Large intestine (tissue), 3 donors: ENCODE measurements around the gene CIBAR2. TPM values are rescaled to one million over a fixed set of nuclear protein-coding genes. Genes with fewer than 3 reads are reported as not detected.

Experiments used
- DNase-seq, 2 donors: peaks; one replicate each; pipeline versions ENCODE4 v3.0.0 to v3.0.0-alpha.2; 2013
- H3K27ac ChIP-seq: one replicate; pipeline ENCODE4 v1.5.1; 2013; ENCODE audit warnings: low read length
- H3K27me3 ChIP-seq: 2 replicates; pipeline ENCODE4 v1.6.1; 2013; ENCODE audit warnings: low read length; ENCODE audit not compliant: control insufficient read depth, insufficient read depth
- H3K36me3 ChIP-seq: 2 replicates; pipeline ENCODE4 v1.6.1; 2013; ENCODE audit warnings: low read length; ENCODE audit not compliant: control insufficient read depth, insufficient read depth
- H3K4me1 ChIP-seq: one replicate; pipeline ENCODE4 v1.6.1; 2013; ENCODE audit warnings: low read length; ENCODE audit not compliant: control insufficient read depth, insufficient read depth
- H3K4me3 ChIP-seq: one replicate; pipeline ENCODE4 v1.5.1; 2013; ENCODE audit warnings: low read length
- H3K9me3 ChIP-seq: one replicate; pipeline ENCODE4 v1.6.1; 2013; ENCODE audit warnings: mild to moderate bottlenecking, low read depth, low read length, moderate library complexity; ENCODE audit not compliant: control insufficient read depth
- WGBS: methylation state at CpG from one replicate; pipeline ENCODE4 v1.1.5; 2013; ENCODE audit warnings: low lambda C conversion rate; ENCODE audit not compliant: insufficient coverage; 5-methylcytosine and 5-hydroxymethylcytosine counted together
- polyA plus RNA-seq: library from polyadenylated mRNA; unstranded; fragments of 120-200 nt; gene quantifications from one replicate; pipeline ENCODE4 v1.2.1, GENCODE V29; 2013

The CIBAR2 gene
- polyA plus RNA-seq, 1 donor, result 0.30 TPM

DNA sequence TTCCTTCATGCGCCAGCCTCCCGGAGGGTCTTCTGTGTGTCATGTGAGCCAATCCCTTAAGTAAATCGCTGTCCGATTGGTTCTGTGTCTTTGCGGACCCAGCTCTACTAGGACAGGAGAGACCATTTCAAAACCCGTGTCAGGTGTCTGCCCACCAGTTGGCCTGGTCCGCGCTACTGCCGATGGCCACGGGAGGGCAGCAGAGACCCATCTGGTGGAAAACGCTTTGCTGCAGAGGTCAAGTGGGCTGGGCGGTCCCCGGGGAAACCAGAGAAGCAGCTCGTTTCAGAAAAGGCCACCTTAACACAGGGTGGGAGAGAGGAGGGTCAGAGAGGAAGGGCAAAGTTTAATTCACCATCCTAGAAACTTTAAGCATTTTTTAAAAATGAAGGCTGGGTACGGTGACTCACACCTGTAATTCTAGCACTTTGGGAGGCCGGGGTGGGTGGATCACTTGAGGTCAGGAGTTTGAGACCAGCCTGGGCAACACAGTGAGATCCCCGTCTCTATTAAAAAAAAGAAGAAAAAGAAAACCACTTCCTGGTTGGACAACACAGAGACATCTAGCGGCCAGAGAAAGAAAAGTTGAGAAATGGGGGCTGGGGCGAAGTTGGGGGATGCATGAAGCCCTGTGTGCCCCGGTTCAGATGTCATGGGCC lies 2.8 kb upstream of the CIBAR2 start:
- Histone ChIP-seq H3K4me3 (no peak overlapping the region), H3K36me3 (no peaks in the 10 kb centered on the region), H3K27ac (peak overlapping the region; percentile 8), H3K4me1 (no peaks in the 10 kb centered on the region), H3K27me3 (no peaks in the 10 kb centered on the region), H3K9me3 (no peaks in the 10 kb centered on the region)
- 18% methylated on average over 2 of the region's 20 CpGs for WGBS
- DNase-seq, result peak; percentile 81 to 85

- Histone ChIP-seq H3K4me1 (no peaks in the 10 kb centered on the region), H3K27me3 (no peaks in the 10 kb centered on the region), H3K9me3 (no peaks in the 10 kb centered on the region), H3K4me3 (no peak overlapping the region), H3K36me3 (no peaks in the 10 kb centered on the region), H3K27ac (no peak overlapping the region)
- no peak for DNase-seq
- WGBS, result no CpG with 5 or more reads among the region's 14 CpGs
Observed at GRCh38 chr16:85113913-85114312, 1.6 kb upstream of the CIBAR2 start.

DNA sequence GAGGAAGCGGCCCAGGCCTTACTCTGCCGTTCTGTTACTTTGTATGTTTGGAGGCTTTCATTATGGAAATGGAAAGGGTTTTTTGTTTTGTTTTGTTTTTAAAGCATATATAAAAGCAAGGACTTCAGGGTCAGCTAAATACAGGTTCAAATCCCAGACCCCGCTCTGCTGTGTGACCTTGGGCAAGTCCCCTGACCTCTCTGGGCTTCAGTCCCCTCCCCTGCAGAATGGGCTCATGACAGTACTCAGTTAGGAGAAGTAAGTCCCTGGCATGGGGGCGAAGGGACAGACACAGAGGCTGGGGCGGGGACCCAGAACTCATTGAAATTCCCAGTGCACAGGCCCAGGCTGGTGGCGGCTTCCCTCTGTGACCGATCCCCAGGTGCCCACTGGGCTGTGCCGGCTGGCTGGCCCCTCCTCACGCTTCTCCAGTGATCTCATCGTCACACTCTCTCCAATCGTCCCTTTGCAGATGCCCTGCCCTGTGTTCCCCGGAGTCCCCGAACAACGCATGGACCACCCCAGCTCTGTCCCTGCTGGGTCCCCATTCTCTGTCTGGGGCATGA lies 979 bp upstream of the CIBAR2 start:
- H3K4me3 ChIP-seq, result no peak overlapping the region
- no peak overlapping the region for H3K27ac ChIP-seq
- no peaks in the 10 kb centered on the region for H3K9me3 ChIP-seq
- H3K27me3 ChIP-seq, result no peaks in the 10 kb centered on the region
- H3K4me1 ChIP-seq, result no peaks in the 10 kb centered on the region
- WGBS, result 100% methylated on average over 1 of the region's 14 CpGs
- no peak for DNase-seq
- no peaks in the 10 kb centered on the region for H3K36me3 ChIP-seq

DNA sequence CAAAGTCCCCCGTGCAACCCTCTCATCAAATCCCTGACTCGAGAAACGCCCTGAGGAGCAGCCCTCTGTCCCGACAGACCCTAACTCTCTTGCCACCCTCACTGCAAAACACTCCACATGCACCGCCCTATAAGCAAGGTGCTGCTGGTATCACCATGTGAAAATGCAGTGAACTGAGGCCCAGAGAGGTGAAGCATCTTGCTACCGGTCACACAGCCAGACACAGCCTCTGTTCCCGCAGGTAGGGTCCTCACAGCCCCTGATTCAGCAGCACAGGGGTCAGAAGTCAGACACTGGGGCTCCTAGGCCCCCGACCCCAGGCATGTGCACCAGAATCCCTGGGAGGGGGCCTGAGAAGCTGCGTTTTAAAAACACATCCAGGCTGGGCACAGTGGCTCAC lies 1.1 kb downstream of the CIBAR2 start:
- H3K9me3 ChIP-seq, result peaks cover 2% of the 10 kb centered on the region
- no peaks in the 10 kb centered on the region for H3K27me3 ChIP-seq
- H3K27ac ChIP-seq, result no peak overlapping the region
- no peak overlapping the region for H3K4me3 ChIP-seq
- no peaks in the 10 kb centered on the region for H3K36me3 ChIP-seq
- H3K4me1 ChIP-seq, result no peaks in the 10 kb centered on the region
- no CpG with 5 or more reads among the region's 9 CpGs for WGBS
- no peak for DNase-seq

- peaks cover 2% of the 10 kb centered on the region for H3K9me3 ChIP-seq
- no peak overlapping the region for H3K27ac ChIP-seq
- no peaks in the 10 kb centered on the region for H3K27me3 ChIP-seq
- H3K36me3 ChIP-seq, result no peaks in the 10 kb centered on the region
- no peak for DNase-seq
- no peaks in the 10 kb centered on the region for H3K4me1 ChIP-seq
- H3K4me3 ChIP-seq, result no peak overlapping the region
- no CpG with 5 or more reads among the region's 19 CpGs for WGBS
Observed at GRCh38 chr16:85110105-85110504, 2.2 kb downstream of the CIBAR2 start.

GRCh38 chr16:85107532-85107931 lies 4.7 kb downstream of the CIBAR2 start:
- Histone ChIP-seq H3K27me3 (no peaks in the 10 kb centered on the region), H3K9me3 (peaks cover 2% of the 10 kb centered on the region), H3K36me3 (no peaks in the 10 kb centered on the region), H3K27ac (no peak overlapping the region), H3K4me3 (no peak overlapping the region), H3K4me1 (no peaks in the 10 kb centered on the region)
- DNase-seq, result no peak
- no CpG with 5 or more reads among the region's 11 CpGs for WGBS

DNA sequence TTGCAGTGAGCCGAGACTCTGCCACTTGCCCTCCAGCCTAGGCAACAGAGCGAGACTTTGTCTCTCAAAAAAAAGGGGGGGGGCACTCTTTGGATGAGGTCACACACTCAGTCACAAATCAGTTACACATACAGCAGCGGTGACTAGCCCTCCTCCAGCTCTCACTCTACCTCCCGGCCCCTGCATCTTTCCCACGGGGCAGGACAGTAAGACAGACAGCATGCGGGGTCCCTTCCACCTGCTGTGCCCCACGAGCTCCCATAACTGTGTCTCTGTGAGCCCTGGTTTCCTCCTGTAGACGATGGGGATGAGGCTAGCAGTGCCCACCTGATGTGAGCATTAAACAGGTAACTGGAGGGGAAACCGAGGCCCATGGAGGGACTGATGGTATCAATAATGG lies 5.2 kb downstream of the CIBAR2 start:
- no peaks in the 10 kb centered on the region for H3K36me3 ChIP-seq
- peaks cover 2% of the 10 kb centered on the region for H3K9me3 ChIP-seq

GRCh38 chr16:85105475-85105874 lies 6.8 kb downstream of the CIBAR2 start:
- no peaks in the 10 kb centered on the region for H3K4me1 ChIP-seq
- 60% methylated on average over 2 of the region's 5 CpGs for WGBS
- H3K36me3 ChIP-seq, result no peaks in the 10 kb centered on the region

More for the DNA sequence above, 5.2 kb downstream of the CIBAR2 start:
- no peak for DNase-seq
- H3K27me3 ChIP-seq, result no peaks in the 10 kb centered on the region
- WGBS, result no CpG with 5 or more reads among the region's 9 CpGs
- no peak overlapping the region for H3K4me3 ChIP-seq
- H3K4me1 ChIP-seq, result no peaks in the 10 kb centered on the region
- H3K27ac ChIP-seq, result no peak overlapping the region

GRCh38 chr16:85104821-85105391 lies 7.4 kb downstream of the CIBAR2 start:
- Histone ChIP-seq H3K4me3 (no peak overlapping the region), H3K27ac (no peak overlapping the region), H3K9me3 (peaks cover 2% of the 10 kb centered on the region), H3K36me3 (no peaks in the 10 kb centered on the region), H3K27me3 (no peaks in the 10 kb centered on the region), H3K4me1 (no peaks in the 10 kb centered on the region)
- WGBS, result no CpG with 5 or more reads among the region's 11 CpGs
- no peak for DNase-seq

More at GRCh38 chr16:85105475-85105874, 6.8 kb downstream of the CIBAR2 start:
- Histone ChIP-seq H3K9me3 (peaks cover 2% of the 10 kb centered on the region), H3K4me3 (no peak overlapping the region), H3K27ac (no peak overlapping the region), H3K27me3 (no peaks in the 10 kb centered on the region)
- DNase-seq, result no peak

DNA sequence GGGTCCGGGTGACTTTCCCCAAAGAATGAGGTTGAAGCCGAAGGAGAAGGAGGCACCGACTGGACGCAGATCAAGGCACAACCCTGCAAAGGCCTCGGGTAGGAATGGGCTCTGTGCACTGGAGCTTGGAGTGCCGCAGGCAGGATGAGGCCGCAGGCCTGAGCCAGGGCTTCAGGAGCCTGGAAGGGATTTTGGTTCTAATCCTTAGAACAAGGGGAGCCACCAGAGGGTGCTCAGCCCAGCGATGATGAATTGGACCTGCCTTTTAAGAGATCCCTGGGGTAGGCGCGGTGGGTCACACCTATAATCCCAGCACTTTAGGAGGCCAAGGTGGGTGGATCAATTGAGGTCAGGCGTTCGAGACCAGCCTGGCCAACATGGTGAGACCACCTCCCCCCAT lies 8.1 kb downstream of the CIBAR2 start:
- Histone ChIP-seq H3K27ac (no peak overlapping the region), H3K9me3 (peaks cover 2% of the 10 kb centered on the region), H3K4me1 (no peaks in the 10 kb centered on the region), H3K4me3 (no peak overlapping the region), H3K27me3 (no peaks in the 10 kb centered on the region), H3K36me3 (no peaks in the 10 kb centered on the region)
- DNase-seq, result no peak
- no CpG with 5 or more reads among the region's 12 CpGs for WGBS
